Measurements from ENCODE around the gene SPATC1L.
"Not testable (repeated sequence)": the region's sequence is repeated elsewhere in the genome, so short reads cannot be mapped to it uniquely, and the experiment has no call there.

The SPATC1L gene

DNA sequence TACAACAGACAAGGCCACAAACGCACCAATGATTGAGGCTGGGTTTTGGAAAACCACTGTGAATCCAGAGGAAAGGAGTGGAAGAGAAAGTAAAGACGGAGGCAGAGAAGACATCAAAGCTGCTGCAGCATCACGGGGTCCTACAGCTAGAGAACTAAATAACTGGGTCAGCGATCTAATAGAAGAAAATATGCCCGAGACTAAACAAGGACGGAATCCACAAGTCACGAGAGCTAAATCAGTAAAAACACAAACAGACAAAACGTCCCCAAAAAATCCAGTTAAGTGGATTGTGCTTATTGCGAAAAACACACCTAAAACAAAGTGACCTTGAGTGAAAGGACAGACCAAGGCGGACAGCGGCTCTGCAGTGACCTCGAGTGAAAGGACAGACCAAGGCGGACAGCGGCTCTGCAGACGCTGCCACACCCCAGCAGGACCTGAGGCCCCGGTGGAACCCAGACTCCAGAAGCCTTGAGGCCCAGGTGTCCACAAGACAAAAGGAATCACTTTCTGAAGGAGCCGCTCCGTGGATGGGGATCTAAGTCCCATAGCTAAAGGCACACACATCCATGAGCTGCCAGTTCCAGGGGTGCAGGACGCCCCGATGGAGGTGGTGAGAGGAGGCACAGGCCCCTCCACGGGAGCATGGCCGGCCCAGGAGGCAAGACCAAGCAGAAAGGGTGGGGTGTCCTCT lies 34.9 kb downstream of the SPATC1L start:
- DNase-seq, result no peak

GRCh38 chr21:46148106-46148505 lies 36.2 kb downstream of the SPATC1L start:
- DNase-seq, result no peak

- DNase-seq, result peak; percentile 83
These were observed 36.8 kb downstream of the SPATC1L start for GRCh38 chr21:46147429-46147828.

DNA sequence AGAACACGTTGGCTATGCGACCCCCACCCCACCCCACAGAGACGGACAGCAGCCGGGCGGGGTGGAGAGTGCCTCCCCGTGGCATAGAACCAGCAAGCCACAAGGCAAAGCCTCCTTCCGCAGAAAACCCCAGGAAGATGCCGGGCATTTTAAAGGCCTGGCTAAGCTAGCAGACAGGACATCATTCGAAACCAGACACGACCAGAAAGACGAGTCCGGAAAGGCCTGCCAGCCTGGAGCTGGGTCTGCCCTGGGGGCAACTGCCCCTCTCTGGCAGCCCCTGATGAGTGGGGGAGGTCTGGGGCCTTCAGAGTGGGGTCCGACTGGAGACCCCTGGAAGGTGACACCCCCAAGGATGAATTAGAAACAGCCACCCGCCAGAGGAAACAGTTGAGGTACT lies 37.4 kb downstream of the SPATC1L start:
- DNase-seq, result no peak

DNA sequence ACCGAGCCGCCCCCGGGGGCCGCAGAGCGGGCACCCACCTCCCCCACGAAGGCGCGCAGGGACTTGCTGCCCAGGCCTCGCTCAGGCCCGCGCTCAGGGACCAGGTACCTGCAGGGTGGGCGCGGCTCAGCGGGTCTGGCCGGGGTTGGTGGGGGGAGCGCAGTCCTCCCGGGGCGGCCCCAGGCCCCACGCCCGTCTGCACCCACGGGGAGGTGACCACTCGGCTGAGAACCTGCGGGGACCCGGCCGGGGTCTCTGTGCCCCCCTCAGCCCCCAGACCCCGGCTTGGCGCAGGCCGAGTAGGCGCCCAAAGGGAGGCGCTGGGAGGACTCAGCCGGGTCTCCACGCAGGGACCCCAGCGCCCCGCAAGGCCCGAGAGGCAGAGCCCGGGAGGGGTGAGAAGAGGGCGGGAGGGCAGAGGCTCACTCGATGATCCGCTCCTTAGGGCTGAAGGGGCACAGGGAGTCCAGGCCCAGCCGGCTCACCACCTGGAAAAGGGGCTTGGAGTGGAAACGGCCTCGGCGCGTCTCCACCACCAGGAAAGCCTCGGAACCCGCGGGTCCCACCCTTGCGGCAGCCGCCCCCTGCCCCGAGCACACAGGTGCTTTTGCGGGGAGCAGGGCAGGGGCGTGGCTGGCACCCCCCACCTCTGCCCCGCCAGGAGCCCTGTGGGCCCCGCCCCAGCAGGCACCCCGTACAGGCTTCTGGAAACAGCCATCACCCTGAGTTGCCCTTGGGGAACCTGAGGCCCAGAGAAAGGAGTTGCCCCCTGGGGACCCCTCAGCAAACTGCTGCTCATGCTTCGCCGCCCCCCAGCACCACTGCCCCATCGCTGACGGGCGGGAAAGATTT lies 38.2 kb downstream of the SPATC1L start:
- DNase-seq, result no peak

DNA sequence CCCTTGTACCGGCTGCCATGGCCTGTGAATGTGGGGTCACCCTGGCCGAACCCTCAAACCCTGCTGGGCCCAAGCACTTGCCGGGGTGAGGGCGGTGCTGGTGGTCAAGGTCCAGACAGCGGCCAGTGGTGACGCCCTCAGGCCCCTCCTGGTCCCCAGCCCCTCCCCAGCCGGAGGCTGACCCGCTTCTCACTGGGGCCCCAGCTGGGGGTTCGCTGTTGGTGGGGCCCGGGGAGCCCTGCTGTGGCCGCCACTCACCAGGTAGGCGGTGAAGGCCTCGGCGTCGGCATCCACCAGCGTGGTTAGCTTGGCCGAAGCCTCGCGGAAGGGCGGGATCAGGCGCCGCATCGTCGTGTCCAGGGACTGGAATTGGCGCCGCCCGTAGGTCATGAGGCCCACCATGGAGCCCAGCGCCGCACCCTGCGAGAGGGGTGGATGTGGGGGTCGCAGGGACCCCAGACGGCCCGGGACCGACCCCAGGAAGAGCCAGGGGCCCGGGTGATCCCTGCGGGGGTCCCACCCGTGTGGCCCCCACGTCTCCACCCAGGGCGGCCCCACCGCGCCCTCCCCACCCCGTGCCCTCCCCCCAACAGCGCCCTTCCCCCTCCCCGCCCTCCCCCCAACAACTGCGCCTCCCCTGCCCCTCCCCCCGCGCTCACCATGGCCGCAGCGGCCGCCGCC lies 39.0 kb downstream of the SPATC1L start:
- no peak for DNase-seq

DNA sequence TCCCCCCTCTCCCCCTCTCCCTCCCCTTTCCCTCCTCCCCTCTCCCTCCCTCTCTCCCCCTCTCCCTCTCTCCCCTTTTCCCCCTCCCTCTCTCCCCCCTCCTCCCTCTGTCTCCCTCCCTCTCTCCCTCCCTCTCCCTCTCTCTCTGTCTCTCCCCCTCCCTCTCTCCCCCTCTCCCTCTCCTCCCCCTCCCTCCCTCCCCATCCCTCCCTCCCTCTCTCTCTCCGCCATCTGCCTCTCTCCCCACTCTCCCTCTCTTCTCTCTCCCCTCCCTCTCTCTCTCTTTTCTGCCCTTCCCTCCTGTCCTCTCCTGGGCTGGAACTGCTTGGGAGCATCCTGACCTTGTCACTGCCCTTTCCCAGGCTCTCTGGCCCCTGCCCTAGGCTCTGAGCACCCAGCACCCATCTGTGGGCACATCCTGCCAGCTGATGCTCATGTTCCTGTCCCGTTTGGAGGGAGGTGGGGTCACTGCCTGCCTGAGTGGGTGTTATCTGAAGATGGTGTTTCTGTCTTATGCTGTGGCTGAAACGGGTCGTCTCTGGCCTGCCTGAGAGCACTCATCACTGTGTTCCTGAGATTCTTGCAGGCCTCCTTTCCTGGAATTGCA lies 39.7 kb downstream of the SPATC1L start:
- DNase-seq, result no peak

- DNase-seq, result no peak
These were observed 41.4 kb downstream of the SPATC1L start for GRCh38 chr21:46142582-46143473.

GRCh38 chr21:46141767-46142581 lies 42.3 kb downstream of the SPATC1L start:
- no peak for DNase-seq

- DNase-seq, result not testable (repeated sequence)
These were observed 43.8 kb downstream of the SPATC1L start for GRCh38 chr21:46140352-46141003.

- DNase-seq, result no peak
These were observed 44.6 kb downstream of the SPATC1L start for GRCh38 chr21:46139686-46140085.

- no peak for DNase-seq
These were observed 45.8 kb downstream of the SPATC1L start for GRCh38 chr21:46138383-46138970.

- no peak for DNase-seq
These were observed 46.4 kb downstream of the SPATC1L start for GRCh38 chr21:46137908-46138307.

DNA sequence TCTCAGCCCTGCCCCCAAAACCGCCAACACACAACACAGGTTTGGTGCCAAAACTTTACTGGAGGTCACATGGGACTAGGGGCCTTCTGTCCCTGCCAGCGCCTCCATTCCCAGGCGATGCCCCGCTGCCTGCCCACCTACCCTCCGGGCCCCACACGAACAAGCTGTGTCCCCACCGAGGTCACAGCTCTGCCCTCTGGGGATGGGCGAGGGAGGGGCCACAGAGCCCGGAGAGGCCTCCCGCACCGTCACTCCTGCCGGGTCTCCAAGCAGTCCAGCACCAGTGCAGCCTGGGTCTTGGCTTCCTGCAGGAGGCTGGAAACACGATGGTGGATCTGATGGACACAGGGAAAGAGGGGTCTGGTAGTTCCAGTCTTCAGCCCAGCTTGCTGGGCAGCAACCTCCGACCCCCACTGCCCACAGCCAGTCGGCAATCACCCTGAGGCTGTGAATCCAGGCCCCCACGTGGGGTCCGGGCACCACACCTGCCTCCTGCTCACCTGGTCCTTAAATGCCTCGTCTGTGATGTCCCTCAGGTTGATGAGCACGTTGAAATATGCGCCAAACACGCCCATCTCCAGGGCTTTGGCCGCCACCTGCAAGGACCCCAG lies 47.4 kb downstream of the SPATC1L start:
- no peak for DNase-seq

DNA sequence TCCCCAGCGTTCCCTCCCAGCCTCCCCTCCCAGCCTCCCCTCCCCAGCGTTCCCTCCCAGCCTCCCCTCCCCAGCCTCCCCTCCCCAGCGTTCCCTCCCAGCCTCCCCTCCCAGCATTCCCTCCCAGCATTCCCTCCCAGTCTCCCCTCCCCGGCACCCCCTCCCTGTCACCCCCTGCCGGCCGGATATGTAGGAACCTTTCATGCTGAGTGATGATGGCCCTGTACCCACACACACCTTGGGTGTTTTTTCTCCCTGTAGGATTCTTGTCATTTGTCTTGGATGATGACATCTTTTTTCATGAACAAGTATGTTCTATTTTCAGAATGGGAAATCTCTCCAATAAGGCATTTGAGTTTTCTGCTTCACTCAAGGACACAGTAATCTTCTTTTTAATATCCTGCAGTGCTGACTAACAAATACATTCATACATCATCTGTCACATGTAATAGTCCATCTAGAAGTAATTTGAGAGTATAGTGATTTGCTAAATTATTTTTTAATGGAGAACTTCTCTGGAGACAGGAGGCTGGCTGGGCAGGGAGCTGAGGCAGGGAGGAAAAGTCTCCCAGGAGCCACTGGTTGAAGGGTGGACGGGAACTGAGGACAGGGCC lies 48.4 kb downstream of the SPATC1L start:
- no peak for DNase-seq

DNA sequence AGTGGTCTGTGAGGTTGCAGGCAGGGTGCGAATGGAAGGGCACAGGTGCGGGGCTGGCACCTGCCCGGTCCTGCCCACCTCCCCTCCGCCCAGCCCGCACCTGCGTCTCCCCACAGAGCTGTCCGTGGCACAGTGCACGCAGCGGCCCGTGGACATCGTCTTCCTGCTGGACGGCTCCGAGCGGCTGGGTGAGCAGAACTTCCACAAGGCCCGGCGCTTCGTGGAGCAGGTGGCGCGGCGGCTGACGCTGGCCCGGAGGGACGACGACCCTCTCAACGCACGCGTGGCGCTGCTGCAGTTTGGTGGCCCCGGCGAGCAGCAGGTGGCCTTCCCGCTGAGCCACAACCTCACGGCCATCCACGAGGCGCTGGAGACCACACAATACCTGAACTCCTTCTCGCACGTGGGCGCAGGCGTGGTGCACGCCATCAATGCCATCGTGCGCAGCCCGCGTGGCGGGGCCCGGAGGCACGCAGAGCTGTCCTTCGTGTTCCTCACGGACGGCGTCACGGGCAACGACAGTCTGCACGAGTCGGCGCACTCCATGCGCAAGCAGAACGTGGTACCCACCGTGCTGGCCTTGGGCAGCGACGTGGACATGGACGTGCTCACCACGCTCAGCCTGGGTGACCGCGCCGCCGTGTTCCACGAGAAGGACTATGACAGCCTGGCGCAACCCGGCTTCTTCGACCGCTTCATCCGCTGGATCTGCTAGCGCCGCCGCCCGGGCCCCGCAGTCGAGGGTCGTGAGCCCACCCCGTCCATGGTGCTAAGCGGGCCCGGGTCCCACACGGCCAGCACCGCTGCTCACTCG lies 52.2 kb downstream of the SPATC1L start:
- no peak for DNase-seq

DNA sequence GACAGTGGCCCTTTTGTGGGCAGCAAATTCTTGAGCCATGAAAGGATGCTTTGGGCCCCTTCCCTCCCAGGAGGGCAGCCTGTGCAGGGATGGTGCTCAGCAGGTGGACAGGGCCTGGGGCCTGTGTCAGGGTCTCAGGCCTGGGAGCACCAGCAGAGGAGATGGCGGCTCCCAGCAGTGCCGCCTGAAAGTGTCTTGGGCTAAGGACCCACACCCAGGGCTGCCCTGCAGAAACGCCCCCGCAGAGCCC lies 52.7 kb downstream of the SPATC1L start:
- DNase-seq, result no peak

GRCh38 chr21:46130831-46131587 lies 53.2 kb downstream of the SPATC1L start:
- no peak for DNase-seq

Data from RPMI8226 (cell line).